Measurements from ENCODE around the gene CARNS1. TPM values are rescaled to one million over a fixed set of nuclear protein-coding genes. Genes with fewer than 3 reads are reported as not detected.

CARNS1 gene
- total and polyA plus RNA-seq, 9 of the 15 experiments (the other 6 are each of a cell fraction or from before 2014, with no cell fraction given): 0.01 to 0.18 (median 0.06) TPM; not detected in 3

DNA sequence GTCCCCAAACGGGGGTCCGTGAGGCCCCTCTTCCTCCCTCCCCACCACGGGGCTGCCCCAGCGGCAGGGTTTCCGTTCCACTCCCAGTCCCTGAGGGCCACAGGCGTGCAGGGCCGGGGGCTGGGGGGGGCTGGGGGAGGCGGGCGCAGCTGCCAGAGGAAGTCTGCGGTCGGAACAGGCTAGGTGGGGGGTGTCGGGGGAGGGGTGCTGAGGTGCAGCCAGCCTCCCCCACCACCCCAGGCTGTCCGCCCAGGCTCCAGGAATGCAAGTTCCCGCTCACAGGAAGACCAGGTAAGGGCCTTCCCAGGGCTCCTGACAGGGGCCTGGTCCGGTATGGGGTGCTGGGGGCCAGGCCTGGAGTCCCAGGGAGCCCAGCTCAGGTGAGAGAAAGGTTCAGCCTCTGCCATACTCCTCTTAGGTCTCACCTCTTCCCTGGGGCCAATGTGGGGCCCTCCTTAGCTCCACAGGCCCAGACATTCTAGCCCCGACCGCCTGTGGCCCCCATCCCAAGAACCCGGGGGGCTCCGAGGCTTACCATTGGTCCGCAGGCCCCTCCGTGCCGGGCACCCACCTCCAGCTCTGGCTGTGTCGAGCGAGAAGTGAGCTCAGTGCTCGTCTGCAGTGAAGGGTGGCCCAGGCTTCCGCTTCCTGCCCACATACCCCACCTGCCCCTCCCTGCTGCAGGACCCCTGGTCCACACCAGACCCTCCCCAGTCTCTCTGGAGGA is 21.8 kb downstream of the CARNS1 start, which contains the start of gene PTPRCAP (continued):
- TF ChIP-seq, protein P1, sequence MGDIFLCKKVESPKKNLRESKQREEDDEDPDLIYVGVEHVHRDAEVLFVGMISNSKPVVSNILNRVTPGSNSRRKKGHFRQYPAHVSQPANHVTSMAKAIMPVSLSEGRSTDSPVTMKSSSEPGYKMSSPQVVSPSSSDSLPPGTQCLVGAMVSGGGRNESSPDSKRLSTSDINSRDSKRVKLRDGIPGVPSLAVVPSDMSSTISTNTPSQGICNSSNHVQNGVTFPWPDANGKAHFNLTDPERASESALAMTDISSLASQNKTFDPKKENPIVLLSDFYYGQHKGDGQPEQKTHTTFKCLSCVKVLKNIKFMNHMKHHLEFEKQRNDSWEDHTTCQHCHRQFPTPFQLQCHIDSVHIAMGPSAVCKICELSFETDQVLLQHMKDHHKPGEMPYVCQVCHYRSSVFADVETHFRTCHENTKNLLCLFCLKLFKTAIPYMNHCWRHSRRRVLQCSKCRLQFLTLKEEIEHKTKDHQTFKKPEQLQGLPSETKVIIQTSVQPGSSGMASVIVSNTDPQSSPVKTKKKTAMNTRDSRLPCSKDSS (IDR thresholded peaks at IDR 0.05; ENCODE audit: low read depth, partially characterized antibody): no peak
- TF ChIP-seq CHD4 (IDR thresholded peaks at IDR 0.05; ENCODE audit: insufficient read depth, insufficient replicate concordance, low read depth, low read length, poor library complexity, severe bottlenecking) (no peak), NFE2L1 (tag; IDR thresholded peaks at IDR 0.05; ENCODE audit: borderline replicate concordance, low read depth) (no peak), MCM5 (IDR thresholded peaks at IDR 0.05; ENCODE audit: low read depth) (no peak), MYNN (IDR thresholded peaks at IDR 0.05) (peak; percentile 21; the same call in 1 of the 2 replicates), MYNN (CRISPR knock-in tag; IDR thresholded peaks at IDR 0.05) (no peak), CCNT2 (IDR thresholded peaks at IDR 0.05; ENCODE audit: borderline replicate concordance, extremely low read depth, insufficient read length, low read depth, low read length) (no peak), SIRT6 (IDR thresholded peaks at IDR 0.05; ENCODE audit: low read depth, low read length) (no peak), MCM2 (IDR thresholded peaks at IDR 0.05; ENCODE audit: low read depth) (no peak), KDM4B (IDR thresholded peaks at IDR 0.05; ENCODE audit: borderline replicate concordance in 2 of 2, low read depth in 1 of 2) (no peak), CHD2 (IDR thresholded peaks at IDR 0.05; ENCODE audit: low read depth, low read length) (peak; percentile 19; the same call in 1 of the 2 replicates), MAFG (tag; conservative IDR thresholded peaks at IDR 0.05) (no peak), ZFP36 (IDR thresholded peaks at IDR 0.05; ENCODE audit: low read depth, low read length, partially characterized antibody) (no peak), POLR2AphosphoS5 (IDR thresholded peaks at IDR 0.05; ENCODE audit: control insufficient read depth, insufficient read depth, low read depth, low read length) (peak; percentile 35; the same call in 1 of the 2 replicates), KAT7 (CRISPR knock-in tag; IDR thresholded peaks at IDR 0.05; ENCODE audit: borderline replicate concordance) (peak; percentile 13; the same call in 1 of the 2 replicates)
- TF ChIP-seq, protein P2, sequence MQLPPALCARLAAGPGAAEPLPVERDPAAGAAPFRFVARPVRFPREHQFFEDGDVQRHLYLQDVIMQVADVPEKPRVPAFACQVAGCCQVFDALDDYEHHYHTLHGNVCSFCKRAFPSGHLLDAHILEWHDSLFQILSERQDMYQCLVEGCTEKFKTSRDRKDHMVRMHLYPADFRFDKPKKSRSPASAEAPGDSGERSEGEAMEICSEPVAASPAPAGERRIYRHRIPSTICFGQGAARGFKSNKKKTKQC (CRISPR knock-in tag; IDR thresholded peaks at IDR 0.05): no peak
- TF ChIP-seq, protein P3, sequence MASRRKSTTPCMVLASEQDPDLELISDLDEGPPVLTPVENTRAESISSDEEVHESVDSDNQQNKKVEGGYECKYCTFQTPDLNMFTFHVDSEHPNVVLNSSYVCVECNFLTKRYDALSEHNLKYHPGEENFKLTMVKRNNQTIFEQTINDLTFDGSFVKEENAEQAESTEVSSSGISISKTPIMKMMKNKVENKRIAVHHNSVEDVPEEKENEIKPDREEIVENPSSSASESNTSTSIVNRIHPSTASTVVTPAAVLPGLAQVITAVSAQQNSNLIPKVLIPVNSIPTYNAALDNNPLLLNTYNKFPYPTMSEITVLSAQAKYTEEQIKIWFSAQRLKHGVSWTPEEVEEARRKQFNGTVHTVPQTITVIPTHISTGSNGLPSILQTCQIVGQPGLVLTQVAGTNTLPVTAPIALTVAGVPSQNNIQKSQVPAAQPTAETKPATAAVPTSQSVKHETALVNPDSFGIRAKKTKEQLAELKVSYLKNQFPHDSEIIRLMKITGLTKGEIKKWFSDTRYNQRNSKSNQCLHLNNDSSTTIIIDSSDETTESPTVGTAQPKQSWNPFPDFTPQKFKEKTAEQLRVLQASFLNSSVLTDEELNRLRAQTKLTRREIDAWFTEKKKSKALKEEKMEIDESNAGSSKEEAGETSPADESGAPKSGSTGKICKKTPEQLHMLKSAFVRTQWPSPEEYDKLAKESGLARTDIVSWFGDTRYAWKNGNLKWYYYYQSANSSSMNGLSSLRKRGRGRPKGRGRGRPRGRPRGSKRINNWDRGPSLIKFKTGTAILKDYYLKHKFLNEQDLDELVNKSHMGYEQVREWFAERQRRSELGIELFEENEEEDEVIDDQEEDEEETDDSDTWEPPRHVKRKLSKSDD (conservative IDR thresholded peaks at IDR 0.05; ENCODE audit: low read length): no peak
- TF ChIP-seq, protein P4, sequence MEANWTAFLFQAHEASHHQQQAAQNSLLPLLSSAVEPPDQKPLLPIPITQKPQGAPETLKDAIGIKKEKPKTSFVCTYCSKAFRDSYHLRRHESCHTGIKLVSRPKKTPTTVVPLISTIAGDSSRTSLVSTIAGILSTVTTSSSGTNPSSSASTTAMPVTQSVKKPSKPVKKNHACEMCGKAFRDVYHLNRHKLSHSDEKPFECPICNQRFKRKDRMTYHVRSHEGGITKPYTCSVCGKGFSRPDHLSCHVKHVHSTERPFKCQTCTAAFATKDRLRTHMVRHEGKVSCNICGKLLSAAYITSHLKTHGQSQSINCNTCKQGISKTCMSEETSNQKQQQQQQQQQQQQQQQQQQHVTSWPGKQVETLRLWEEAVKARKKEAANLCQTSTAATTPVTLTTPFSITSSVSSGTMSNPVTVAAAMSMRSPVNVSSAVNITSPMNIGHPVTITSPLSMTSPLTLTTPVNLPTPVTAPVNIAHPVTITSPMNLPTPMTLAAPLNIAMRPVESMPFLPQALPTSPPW (CRISPR knock-in tag; IDR thresholded peaks at IDR 0.05): peak; percentile 83

All from K562 (cell line).